NCI-H1417 (cell line): Measurements from ENCODE around the gene TRIM14.
"Not testable (repeated sequence)": the region's sequence is repeated elsewhere in the genome, so short reads cannot be mapped to it uniquely, and the experiment has no call there.

Source experiments
- DNase-seq, 3 experiments: peaks; one replicate each; lab custom pipeline; 2025; lab: John Stamatoyannopoulos, UW

Gene TRIM14

GRCh38 chr9:98108531-98109031 is 10.4 kb downstream of the TRIM14 start:
- no peak for DNase-seq

- DNase-seq = no peak
These were observed 11.1 kb downstream of the TRIM14 start for GRCh38 chr9:98107926-98108325.

- no peak for DNase-seq
These were observed 14.0 kb downstream of the TRIM14 start for GRCh38 chr9:98105006-98105405.

- DNase-seq = no peak
These were observed 14.6 kb downstream of the TRIM14 start for GRCh38 chr9:98104445-98104881.

- peak in 2 of 3 experiments; percentile 55 to 71 for DNase-seq
These were observed 17.2 kb downstream of the TRIM14 start for GRCh38 chr9:98101868-98102273.

- no peak for DNase-seq
These were observed 17.6 kb downstream of the TRIM14 start for GRCh38 chr9:98101416-98101815.

- DNase-seq = no peak
These were observed 18.6 kb downstream of the TRIM14 start for GRCh38 chr9:98100456-98100855.

GRCh38 chr9:98099898-98100297 is 19.1 kb downstream of the TRIM14 start:
- DNase-seq = peak; percentile 58 to 90 (median 64)

GRCh38 chr9:98099346-98099745 is 19.7 kb downstream of the TRIM14 start:
- DNase-seq = peak in 1 of 3 experiments; percentile 48

GRCh38 chr9:98097836-98098235 is 21.2 kb downstream of the TRIM14 start:
- peak; percentile 20 to 73 (median 34) for DNase-seq

- no peak for DNase-seq
These were observed 22.9 kb downstream of the TRIM14 start for GRCh38 chr9:98096091-98096490.

- DNase-seq = no peak
These were observed 23.6 kb downstream of the TRIM14 start for GRCh38 chr9:98095401-98095800.

GRCh38 chr9:98094851-98095250 is 24.2 kb downstream of the TRIM14 start:
- no peak for DNase-seq

- DNase-seq = no peak
These were observed 24.7 kb downstream of the TRIM14 start for GRCh38 chr9:98094316-98094715.

- DNase-seq = no peak
These were observed 26.4 kb downstream of the TRIM14 start for GRCh38 chr9:98092613-98092931.

- no peak for DNase-seq
These were observed 27.0 kb downstream of the TRIM14 start for GRCh38 chr9:98091735-98092612.

- not testable (repeated sequence) for DNase-seq
These were observed 28.3 kb downstream of the TRIM14 start for GRCh38 chr9:98090674-98091073.

GRCh38 chr9:98087420-98088354 is 31.3 kb downstream of the TRIM14 start:
- DNase-seq = no peak

- DNase-seq = no peak
These were observed 32.6 kb downstream of the TRIM14 start for GRCh38 chr9:98086461-98086860.

- DNase-seq = peak; percentile 26 to 67 (median 45)
These were observed 33.1 kb downstream of the TRIM14 start for GRCh38 chr9:98085944-98086343.

GRCh38 chr9:98085058-98085457 is 34.0 kb downstream of the TRIM14 start:
- no peak for DNase-seq

- no peak for DNase-seq
These were observed 34.6 kb downstream of the TRIM14 start for GRCh38 chr9:98084396-98084795.
